Measurements from ENCODE around the gene APMAP.

Gene APMAP

DNA sequence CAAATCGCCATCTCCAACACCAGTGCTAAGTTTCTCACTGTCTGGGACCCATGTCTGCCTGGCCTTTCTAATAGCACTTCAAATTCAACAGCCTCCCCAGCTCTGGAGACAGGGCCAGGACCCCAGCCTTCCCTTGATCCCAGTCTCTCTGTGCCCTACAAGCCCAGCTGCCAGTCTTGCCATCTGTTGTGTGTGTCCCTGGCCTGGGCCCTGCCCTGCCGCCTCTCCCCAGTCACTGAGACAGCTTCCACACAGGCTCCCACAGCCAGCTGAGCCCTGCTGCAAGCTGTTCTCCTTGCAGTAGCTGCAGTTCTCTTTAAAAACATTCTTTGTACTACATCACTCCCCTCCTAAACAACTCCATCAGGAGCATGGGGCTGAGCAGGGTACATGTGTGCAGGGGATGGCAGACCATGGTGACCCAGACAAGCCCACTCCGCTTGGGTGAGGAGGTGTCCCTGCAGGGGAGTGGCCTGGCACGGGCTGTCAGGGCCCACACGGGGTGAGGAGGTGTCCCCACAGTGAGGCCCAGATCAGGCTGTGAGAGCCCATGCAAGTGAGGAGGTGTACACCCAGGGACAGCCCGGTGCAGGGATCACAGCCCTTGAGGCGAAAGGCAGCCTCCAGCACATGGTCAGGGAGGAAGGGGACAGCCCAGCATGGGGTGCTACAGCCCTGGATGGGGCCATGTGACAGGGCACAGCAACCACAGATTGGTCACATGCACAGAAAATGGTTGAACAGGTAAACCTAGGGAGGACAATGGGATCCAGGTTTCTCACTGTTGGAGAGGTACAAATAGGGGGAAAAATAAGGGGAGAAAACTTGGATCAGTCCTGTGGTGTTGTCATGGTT is 27.3 kb downstream of the APMAP start:
- no peak for DNase-seq (ENCODE audit: low read depth)

DNA sequence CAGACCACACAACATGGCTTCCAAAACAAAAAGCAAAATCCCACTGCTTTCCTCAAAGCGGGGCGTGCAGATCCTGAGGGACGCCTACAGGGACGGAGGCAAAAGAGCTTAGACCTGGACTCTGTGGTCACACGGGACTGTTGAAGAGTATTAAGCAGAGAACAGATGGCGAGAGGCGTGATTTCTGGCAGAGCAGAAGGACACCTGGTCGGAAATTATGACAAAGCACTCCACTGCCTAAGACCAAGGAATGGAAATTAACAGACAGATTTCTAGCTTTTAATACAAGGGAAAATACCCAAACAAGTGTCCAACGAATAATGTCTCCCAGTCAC is 28.1 kb downstream of the APMAP start:
- no peak for DNase-seq (ENCODE audit: low read depth)

DNA sequence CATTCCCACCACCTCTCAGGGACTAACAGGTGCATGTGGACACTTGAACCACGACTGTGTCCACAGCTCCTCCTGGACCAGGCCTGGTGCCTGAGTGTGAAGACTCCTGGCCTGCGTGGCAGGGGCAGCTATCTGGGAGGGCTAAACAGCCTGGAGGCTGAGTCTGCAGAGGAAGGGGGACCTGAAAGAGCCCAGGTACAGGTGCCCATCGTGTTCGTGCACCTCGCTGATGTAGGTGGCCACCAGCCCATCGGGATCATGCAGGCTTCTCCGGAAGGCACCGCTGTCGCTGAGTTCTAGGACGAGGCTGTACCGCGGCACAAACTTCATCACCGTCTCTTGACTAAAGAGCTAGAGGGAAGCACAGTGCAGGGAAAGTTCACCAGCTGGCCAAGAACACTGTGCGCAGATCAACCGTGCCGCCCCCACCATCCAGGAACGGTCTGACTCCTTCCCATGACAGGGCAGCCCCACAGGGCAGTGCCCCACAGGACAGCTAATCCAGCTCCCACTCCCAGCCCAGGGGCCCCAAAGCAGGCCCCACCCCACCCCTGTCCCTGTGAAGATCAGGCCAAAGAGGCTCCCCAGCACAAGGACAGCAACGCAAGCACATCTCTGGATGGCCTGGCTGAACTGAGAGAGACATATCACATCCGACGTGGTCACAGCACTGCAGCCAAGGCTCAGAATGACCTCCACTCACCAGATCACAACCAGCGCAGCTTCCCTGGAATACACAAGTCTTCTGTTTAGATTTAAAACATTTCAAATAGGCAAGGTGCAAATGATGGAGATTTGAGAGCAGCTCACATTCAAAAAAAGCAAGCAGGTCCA is 28.7 kb downstream of the APMAP start:
- DNase-seq (ENCODE audit: low read depth): no peak

- DNase-seq (ENCODE audit: low read depth): no peak
Observed at GRCh38 chr20:24962510-24962909, 30.0 kb downstream of the APMAP start.

DNA sequence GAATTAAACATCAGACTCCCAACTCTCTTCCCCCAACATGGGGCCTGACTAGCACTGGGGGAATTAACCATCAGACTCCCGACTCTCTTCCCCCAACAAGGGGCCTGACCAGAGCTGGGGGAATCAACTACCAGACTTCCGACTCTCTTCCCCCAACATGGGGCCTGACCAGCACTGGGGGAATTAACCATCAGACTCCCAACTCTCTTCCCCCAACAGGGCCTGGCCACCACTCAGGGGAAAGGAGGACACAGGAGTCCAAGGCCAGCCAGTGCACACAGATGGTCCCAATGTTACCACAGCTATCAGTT is 30.4 kb downstream of the APMAP start:
- DNase-seq (ENCODE audit: low read depth): no peak

- DNase-seq (ENCODE audit: low read depth): no peak
Observed at GRCh38 chr20:24961384-24962181, 31.0 kb downstream of the APMAP start.

GRCh38 chr20:24960861-24961260 is 31.7 kb downstream of the APMAP start:
- DNase-seq (ENCODE audit: low read depth): no peak

DNA sequence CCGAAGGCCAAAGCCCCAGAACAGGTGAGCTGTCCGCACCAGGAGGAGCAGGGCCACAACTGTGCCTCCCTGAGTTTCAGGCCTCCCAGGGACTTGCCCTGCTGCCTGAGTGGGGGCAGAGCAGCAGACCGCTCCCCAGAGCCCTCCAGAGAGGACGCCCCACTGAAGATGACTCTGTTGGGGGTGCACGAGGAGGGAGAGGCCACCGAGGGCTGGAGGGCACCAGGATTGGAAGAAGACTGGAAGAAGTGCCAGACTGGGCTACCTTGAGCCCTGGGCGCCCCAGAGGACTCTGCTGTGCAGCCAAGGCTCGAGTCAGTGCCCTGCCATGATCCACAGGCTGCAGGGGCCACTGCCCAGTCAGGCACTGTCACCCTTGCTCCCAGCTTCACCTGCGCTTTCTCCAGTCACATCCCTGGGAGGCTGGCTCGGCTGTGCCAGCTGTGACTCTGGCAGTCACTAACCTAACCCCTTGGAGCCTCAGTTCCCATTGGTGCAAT is 32.2 kb downstream of the APMAP start:
- no peak for DNase-seq (ENCODE audit: low read depth)

DNA sequence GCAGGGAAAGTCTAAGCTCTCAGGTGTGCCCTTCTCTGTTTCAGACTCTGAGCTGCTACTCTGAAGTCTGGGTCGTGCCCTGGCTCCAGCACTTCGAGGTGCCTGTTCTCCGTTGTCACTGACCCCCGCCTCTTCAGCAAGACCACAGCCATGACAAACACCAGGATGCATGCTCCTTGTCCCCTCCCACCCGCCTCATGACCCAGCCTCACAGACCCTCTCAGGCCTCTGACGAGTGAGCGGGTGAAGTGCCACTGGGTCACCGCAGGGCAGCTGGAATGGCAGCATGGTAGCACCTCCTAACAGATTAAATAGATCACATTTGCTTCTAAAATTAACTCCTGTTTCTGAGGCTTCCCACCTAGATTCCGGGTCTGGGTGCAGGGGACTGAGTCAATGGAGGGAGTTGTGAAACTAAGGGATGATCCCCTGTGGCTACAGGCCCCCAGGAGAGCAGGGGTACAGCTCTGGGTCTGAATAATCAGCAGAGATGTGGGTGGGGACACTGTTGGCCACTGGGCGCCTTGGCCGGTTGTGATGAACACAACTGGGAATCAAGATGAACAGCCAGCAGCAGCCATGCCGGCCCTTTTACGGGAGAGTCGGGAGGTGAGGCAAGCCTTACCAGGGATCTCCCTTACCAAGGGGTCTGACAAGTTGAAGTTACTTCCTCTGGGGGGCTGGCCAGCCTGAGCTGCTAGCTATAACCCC is 32.8 kb downstream of the APMAP start:
- DNase-seq (ENCODE audit: low read depth): no peak

DNA sequence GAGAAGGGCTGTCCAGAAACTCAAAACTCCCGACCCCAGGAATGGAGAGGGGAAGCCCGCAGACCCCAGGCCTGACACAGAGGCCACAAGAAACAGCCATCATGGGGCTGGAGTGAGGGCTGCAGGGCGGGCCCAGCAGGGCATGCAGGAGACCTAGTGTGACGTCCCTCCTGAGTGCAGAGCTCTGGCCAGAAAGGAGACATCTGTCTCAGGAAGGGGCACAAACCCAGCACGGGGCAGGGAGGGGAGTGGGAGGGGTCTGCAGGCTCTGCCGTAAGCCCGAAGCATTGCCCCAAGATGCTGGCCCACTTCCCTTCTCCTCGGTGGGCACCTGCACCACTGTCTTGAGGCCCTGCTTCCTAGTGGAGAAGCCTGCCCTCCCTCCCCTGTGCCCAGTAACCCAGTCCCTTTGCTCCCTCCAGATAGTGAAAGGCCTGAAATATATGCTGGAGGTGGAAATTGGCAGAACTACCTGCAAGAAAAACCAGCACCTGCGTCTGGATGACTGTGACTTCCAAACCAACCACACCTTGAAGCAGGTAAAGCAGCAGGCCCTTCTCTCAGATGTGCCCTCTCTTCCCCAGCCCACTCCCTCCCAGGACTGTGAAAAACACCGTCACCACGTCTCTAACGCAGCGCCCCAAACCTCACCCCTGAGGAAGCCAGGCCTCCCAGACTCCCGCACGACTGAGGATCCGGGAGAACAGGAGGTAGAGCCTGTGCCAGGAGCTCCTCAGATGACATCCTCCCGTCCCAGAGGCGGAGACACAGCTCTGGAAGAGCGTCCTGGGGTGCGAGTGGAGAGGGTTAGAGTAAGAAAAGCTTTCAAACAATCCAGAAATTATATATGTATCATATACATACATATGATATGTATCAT is 33.8 kb downstream of the APMAP start:
- DNase-seq (ENCODE audit: low read depth): no peak

GRCh38 chr20:24957326-24958016 is 35.1 kb downstream of the APMAP start:
- no peak for DNase-seq (ENCODE audit: low read depth)

DNA sequence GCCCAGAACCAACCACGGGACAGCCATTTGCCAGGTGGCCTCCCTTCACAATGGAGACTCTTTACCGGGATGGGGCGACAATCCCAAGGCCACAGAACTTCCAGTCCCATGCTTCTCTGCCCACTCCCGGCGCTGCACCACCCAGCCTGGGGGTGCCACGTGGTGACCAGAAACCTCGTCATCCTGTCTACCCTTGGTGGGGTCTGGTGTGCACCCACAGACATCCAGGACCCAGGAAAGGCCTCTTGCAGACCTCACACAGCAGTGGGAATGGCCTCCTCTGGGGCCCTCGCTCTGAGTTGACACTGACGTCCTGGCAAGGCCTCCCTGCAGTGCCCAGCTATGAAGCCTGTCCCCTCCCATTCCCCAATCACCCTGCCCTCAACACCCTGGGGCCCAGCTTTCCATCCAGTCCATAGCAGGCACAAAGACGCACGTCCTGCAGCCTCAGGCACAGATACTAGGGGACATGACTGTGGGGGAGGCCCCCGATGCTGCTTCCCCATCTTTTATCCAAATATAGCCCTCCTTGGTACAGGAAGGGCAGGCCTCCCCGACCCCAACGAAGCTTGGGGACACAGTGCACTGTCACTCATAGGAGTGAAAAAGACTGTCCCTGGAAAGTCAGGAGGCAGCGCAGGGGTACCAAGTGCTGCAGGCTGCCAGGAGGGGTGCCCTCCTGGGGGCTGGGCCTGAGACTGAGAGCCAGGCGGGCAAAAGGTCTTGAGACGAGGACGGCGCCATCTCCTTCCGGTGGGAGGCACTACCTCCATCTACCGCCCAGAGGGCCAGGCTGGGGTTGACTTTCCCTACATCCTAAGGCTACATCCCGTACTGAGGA is 36.3 kb downstream of the APMAP start:
- DNase-seq (ENCODE audit: low read depth): no peak

GRCh38 chr20:24955045-24955444 is 37.5 kb downstream of the APMAP start:
- DNase-seq (ENCODE audit: low read depth): no peak

- DNase-seq (ENCODE audit: low read depth): no peak
Observed at GRCh38 chr20:24954566-24954965, 38.0 kb downstream of the APMAP start.

- no peak for DNase-seq (ENCODE audit: low read depth)
Observed at GRCh38 chr20:24954151-24954550, 38.4 kb downstream of the APMAP start.

DNA sequence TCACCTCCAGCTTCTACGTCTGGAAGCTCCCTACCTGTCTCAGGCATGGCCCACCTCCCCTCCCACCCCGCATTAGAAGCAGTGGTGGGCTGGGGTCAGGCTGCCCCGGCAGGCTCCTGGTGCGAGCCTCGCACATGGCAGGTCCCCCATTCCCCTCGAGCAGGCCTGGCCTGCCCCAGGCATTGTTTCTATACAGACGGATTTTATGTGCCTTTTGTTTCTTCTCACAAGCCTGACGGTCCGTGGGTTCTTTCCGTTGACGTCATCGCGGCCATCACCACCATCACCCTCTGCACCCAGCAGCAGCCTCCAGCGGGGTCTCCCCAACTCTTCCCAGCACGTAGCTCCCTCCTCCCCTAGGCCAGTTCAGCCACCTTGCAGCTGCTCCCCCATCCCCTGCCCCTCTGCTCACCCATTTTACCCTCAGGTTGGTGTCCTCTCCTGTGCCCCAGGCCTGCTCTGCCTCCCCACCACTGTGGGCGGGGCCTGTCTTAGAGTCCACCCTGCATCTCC is 38.9 kb downstream of the APMAP start:
- DNase-seq (ENCODE audit: low read depth): no peak

DNA sequence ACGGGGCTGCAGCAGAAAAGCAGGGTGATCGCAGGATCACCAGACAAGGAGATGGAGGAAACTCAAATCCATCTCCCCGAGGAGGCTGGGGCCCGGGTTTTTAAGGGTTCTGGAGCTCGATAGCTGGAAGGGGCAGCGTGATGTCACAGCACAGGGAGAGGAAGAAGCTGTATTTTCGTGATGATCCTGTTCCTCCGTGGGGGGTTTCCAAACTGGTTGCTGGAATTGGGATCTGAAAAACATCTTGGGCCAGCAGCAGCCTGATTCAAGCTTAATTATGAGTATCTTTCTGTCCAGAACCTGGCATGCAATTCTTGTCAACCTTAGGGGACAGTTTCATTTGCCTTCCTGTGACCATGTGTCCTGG is 39.4 kb downstream of the APMAP start:
- no peak for DNase-seq (ENCODE audit: low read depth)

DNA sequence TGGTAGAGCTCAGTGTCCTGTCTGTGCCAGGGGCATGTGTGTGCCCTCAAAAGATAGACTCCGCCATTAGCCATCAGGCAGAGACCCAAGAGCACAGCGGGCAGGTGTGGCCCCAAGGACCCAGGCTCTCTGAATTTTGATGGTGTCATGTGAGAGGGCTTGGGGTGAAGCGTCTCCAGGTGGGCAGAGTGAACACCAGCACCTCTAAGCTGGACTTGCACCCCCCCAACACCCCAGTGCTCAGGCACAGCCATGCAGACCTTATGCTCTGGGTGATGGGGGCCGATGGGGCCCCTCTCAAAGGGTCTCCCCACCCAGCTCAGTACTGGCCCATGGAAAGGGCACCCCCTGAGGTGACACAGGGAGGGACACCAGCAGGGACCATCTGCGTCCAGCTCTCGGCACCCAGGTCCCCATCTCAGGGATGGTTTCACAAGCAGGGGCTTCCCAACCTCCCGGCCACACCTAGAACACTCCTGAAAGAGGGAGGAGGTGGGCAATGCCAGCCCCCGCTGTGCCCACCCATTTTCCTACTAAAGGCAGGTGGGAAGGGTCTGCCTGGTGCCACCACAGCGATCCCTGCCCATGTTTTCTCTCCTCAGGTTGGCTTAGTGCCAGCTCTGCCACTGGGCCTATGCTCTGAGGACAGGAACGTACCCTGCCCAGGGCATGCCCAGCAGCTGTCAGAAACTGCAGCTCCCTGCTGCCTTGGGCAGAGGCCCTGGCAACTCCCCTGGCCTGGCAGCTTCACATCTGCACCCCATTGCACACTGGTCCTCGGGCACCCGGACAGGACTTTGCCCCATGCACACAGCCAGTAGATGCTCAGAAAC is 40.0 kb downstream of the APMAP start:
- no peak for DNase-seq (ENCODE audit: low read depth)
